KMS-11 (cell line): ENCODE measurements around the gene DNAH1.

Experiments used
- H2AFZ ChIP-seq: fragments of 200-600 bp; sonication (generic); 2 replicates; pipeline ENCODE4 v1.6.1; 2016; ENCODE audit warnings: antibody characterized with exemption, mixed run types, low read depth
- H3K27ac ChIP-seq: fragments of 200-600 bp; sonication (generic); 2 replicates; pipeline ENCODE4 v1.6.1; 2016; ENCODE audit warnings: mild to moderate bottlenecking, mixed run types
- H3K27me3 ChIP-seq: fragments of 200-600 bp; sonication (generic); 2 replicates; pipeline ENCODE4 v1.6.1; 2017; ENCODE audit warnings: mild to moderate bottlenecking, low read depth, mixed run types, moderate library complexity; ENCODE audit not compliant: insufficient read depth
- H3K36me3 ChIP-seq: fragments of 200-600 bp; sonication (generic); 2 replicates; pipeline ENCODE4 v1.6.1; 2017; ENCODE audit warnings: mild to moderate bottlenecking, mixed run types; ENCODE audit not compliant: insufficient read depth
- H3K4me1 ChIP-seq: fragments of 200-600 bp; sonication (generic); 2 replicates; pipeline ENCODE4 v1.6.1; 2016; ENCODE audit warnings: mild to moderate bottlenecking, low read depth, mixed run types; ENCODE audit not compliant: poor library complexity, severe bottlenecking
- H3K4me2 ChIP-seq: fragments of 200-600 bp; sonication (generic); 2 replicates; pipeline ENCODE4 v1.7.0; 2016; ENCODE audit warnings: mild to moderate bottlenecking, mixed run types
- H3K4me3 ChIP-seq: fragments of 200-600 bp; sonication (generic); IDR thresholded peaks from 2 replicates; pipeline ENCODE4 v1.6.1; 2017; ENCODE audit warnings: low read depth, low read length, mixed read lengths; ENCODE audit not compliant: insufficient read depth
- H3K79me2 ChIP-seq: fragments of 200-600 bp; sonication (generic); 2 replicates; pipeline ENCODE4 v1.6.1; 2016; ENCODE audit warnings: low read depth, mixed run types; ENCODE audit not compliant: insufficient read depth
- H3K9ac ChIP-seq: fragments of 200-600 bp; sonication (generic); 2 replicates; pipeline ENCODE4 v1.6.1; 2016; ENCODE audit warnings: mild to moderate bottlenecking, mixed run types
- H4K20me1 ChIP-seq: fragments of 200-600 bp; sonication (generic); 2 replicates; pipeline ENCODE4 v1.6.1; 2016; ENCODE audit warnings: mild to moderate bottlenecking, mixed run types; ENCODE audit not compliant: insufficient read depth
- TF ChIP-seq, protein P1 (sequence below): fragments of 200-600 bp; sonication (generic); conservative IDR thresholded peaks from 2 replicates; pipeline ENCODE4 v1.6.1; 2017; ENCODE audit warnings: low read depth, mild to moderate bottlenecking, antibody characterized with exemption, low read length, moderate library complexity, mixed read lengths

DNAH1 gene

DNA sequence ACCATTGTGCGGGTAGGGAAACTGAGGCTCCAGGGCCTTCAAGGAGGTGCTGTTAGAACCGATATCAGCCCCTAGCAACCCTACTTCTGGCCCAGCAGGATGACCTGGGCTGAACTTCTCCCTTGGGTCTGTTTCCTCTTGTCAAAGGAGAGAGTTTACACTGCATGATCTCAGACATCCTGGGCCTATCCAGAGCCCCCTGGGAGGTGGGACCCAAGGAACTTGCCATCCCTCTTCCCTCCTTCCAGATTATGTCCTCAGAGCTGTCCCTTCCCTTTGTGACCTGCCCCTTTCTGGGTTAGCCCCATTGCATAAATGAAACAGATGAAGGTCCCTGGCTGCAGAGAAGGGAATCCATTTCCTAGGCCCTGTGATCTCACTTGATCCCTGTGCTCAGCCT lies 12.3 kb upstream of the DNAH1 start:
- no peaks in the 10 kb centered on the region for H3K36me3 ChIP-seq
- H3K4me3 ChIP-seq: no peak overlapping the region
- H2AFZ ChIP-seq: no peak overlapping the region
- H3K4me2 ChIP-seq: no peak overlapping the region
- no peaks in the 10 kb centered on the region for H3K27me3 ChIP-seq
- peaks cover 15% of the 10 kb centered on the region for H3K4me1 ChIP-seq
- H3K27ac ChIP-seq: no peak overlapping the region
- no peaks in the 10 kb centered on the region for H4K20me1 ChIP-seq
- no peak overlapping the region for H3K9ac ChIP-seq
- TF ChIP-seq, protein P1, sequence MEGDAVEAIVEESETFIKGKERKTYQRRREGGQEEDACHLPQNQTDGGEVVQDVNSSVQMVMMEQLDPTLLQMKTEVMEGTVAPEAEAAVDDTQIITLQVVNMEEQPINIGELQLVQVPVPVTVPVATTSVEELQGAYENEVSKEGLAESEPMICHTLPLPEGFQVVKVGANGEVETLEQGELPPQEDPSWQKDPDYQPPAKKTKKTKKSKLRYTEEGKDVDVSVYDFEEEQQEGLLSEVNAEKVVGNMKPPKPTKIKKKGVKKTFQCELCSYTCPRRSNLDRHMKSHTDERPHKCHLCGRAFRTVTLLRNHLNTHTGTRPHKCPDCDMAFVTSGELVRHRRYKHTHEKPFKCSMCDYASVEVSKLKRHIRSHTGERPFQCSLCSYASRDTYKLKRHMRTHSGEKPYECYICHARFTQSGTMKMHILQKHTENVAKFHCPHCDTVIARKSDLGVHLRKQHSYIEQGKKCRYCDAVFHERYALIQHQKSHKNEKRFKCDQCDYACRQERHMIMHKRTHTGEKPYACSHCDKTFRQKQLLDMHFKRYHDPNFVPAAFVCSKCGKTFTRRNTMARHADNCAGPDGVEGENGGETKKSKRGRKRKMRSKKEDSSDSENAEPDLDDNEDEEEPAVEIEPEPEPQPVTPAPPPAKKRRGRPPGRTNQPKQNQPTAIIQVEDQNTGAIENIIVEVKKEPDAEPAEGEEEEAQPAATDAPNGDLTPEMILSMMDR: no peak
- H3K79me2 ChIP-seq: no peaks in the 10 kb centered on the region

DNA sequence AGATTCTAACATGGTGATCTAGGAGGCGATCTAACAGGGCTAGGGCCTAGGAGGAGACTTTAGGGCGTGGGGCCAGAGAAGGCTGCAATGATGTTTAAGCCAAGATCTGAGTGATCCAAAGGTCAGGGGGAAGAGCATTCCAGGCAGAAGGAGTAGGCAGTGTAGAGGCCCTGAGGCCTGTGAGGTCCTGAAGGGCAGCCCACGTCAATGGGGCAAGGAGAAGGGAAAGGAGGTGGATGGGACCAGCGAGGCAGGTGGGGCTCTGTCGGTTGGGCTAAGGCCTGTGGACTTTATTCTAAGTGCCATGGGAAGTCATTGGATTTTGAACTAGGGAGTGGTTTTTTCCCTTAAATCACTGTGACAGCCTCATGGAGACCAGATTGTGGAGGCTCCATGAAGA lies 10.2 kb upstream of the DNAH1 start:
- Histone ChIP-seq H3K27me3 (no peaks in the 10 kb centered on the region), H3K4me3 (no peak overlapping the region), H3K36me3 (no peaks in the 10 kb centered on the region), H3K27ac (no peak overlapping the region), H3K4me2 (no peak overlapping the region), H3K9ac (no peak overlapping the region), H3K4me1 (peaks cover 35% of the 10 kb centered on the region), H2AFZ (no peak overlapping the region), H3K79me2 (no peaks in the 10 kb centered on the region), H4K20me1 (no peaks in the 10 kb centered on the region)
- TF ChIP-seq, protein P1: no peak

DNA sequence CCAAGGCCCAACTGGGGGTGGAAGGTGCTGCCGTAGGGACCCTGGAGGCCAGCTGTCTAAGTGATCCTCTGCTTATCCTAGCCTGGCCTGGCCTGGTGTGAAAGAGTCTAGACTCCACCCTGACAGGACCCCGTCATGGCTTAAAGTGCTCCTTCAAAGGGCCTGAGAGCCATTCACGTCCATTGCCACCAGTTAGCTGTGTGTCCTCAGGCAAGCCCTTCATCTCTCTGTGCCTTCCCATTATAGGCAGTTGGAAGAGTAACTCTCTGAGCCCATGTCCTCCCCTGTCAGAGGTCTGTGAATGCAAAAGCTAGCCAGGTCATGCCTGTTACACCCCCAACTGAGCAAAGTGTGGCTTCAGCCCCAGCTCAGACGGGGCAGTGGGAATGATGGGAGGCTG lies 9.1 kb upstream of the DNAH1 start:
- Histone ChIP-seq H3K4me3 (no peak overlapping the region), H2AFZ (no peak overlapping the region), H3K79me2 (no peaks in the 10 kb centered on the region), H3K36me3 (no peaks in the 10 kb centered on the region), H4K20me1 (no peaks in the 10 kb centered on the region), H3K9ac (no peak overlapping the region), H3K27me3 (no peaks in the 10 kb centered on the region), H3K27ac (no peak overlapping the region), H3K4me2 (no peak overlapping the region), H3K4me1 (peaks cover 46% of the 10 kb centered on the region)
- TF ChIP-seq, protein P1: no peak

DNA sequence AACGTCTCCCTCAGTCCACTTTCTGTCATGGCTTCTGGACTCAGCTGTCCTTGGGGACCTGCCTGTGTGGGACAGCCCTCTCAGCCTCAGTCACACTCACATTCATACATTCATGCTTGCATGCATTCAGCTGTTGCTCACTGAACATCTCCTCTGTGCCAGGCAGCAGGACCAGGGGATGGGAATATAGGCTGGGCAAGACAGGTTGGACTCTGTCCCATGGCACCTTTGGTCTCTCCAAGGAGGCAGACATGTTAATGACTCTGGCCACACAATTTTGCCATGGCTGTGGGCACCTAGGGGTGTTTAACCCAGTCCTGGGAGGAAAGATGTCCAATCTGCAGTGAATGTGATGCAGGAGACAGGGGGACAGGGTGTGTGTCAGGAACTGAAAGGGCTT lies 7.8 kb upstream of the DNAH1 start:
- Histone ChIP-seq H2AFZ (no peak overlapping the region), H3K4me2 (no peak overlapping the region), H3K79me2 (no peaks in the 10 kb centered on the region), H3K27me3 (no peaks in the 10 kb centered on the region), H3K4me1 (peaks cover 59% of the 10 kb centered on the region), H3K27ac (no peak overlapping the region), H3K9ac (no peak overlapping the region), H3K36me3 (no peaks in the 10 kb centered on the region), H3K4me3 (no peak overlapping the region), H4K20me1 (no peaks in the 10 kb centered on the region)
- TF ChIP-seq, protein P1: no peak
